Neuronal stem cell (in vitro differentiated cells): Measurements from ENCODE around the gene CD44.

Source experiments
- DNase-seq: peaks from one replicate; pipeline ENCODE4 v3.0.0-alpha.2; 2013; ENCODE audit warnings: low spot score
- H2AFZ ChIP-seq: one replicate; pipeline ENCODE4 v1.6.1; 2013; ENCODE audit warnings: mild to moderate bottlenecking, low read length, inconsistent platforms
- H2AK5ac ChIP-seq: 2 replicates; pipeline ENCODE4 v1.6.1; 2013; ENCODE audit warnings: low read depth, mild to moderate bottlenecking, inconsistent platforms, low read length, moderate library complexity, mixed read lengths
- H2BK120ac ChIP-seq: 2 replicates; pipeline ENCODE4 v1.6.1; 2013; ENCODE audit warnings: low read depth, mild to moderate bottlenecking, inconsistent platforms, low read length, moderate library complexity, mixed read lengths
- H2BK12ac ChIP-seq: one replicate; pipeline ENCODE4 v1.6.1; 2013; ENCODE audit warnings: low read length, inconsistent platforms
- H2BK15ac ChIP-seq: 2 replicates; pipeline ENCODE4 v1.6.1; 2013; ENCODE audit warnings: mild to moderate bottlenecking, low read length, inconsistent platforms, mixed read lengths
- H2BK5ac ChIP-seq: one replicate; pipeline ENCODE4 v1.6.1; 2013; ENCODE audit warnings: inconsistent platforms, mild to moderate bottlenecking, low read length, moderate library complexity
- H3K14ac ChIP-seq: one replicate; pipeline ENCODE4 v1.6.1; 2013; ENCODE audit warnings: low read length, inconsistent platforms
- H3K18ac ChIP-seq: 2 replicates; pipeline ENCODE4 v1.6.1; 2013; ENCODE audit warnings: low read length, inconsistent platforms
- H3K23ac ChIP-seq: 2 replicates; pipeline ENCODE4 v1.6.1; 2013; ENCODE audit warnings: low read depth, mild to moderate bottlenecking, mixed read lengths, low read length, inconsistent platforms; ENCODE audit not compliant: poor library complexity
- H3K27ac ChIP-seq: replicated peaks from 3 replicates; pipeline ENCODE4 v1.5.1; 2013; ENCODE audit warnings: low read length, inconsistent platforms
- H3K27me3 ChIP-seq, 3 experiments: 2 replicates each; pipeline ENCODE4 v1.6.1; 2013; ENCODE audit warnings: low read length in 3 of 3, mild to moderate bottlenecking in 2 of 3, inconsistent platforms in 1 of 3, low read depth in 1 of 3, mixed read lengths in 1 of 3, moderate library complexity in 1 of 3; ENCODE audit not compliant: control insufficient read depth in 3 of 3, insufficient read depth in 3 of 3
- H3K36me3 ChIP-seq, 2 donors: replicated peaks in 1 of 2; 2 replicates each; pipeline ENCODE4 v1.6.1; 2013; ENCODE audit warnings: low read length in 2 of 2; ENCODE audit not compliant: control insufficient read depth in 2 of 2, insufficient read depth in 2 of 2
- H3K4ac ChIP-seq: 2 replicates; pipeline ENCODE4 v1.6.1; 2013; ENCODE audit warnings: inconsistent platforms, mild to moderate bottlenecking, low read length, moderate library complexity
- H3K4me1 ChIP-seq, 2 donors: 1 replicate in 1 of 2; 2 replicates in 1 of 2; pipeline ENCODE4 v1.6.1; 2013; ENCODE audit warnings: low read length in 2 of 2, low read depth in 1 of 2; ENCODE audit not compliant: control insufficient read depth in 2 of 2, insufficient read depth in 1 of 2
- H3K4me2 ChIP-seq: one replicate; pipeline ENCODE4 v1.6.1; 2013; ENCODE audit warnings: mild to moderate bottlenecking, low read length, inconsistent platforms; ENCODE audit not compliant: insufficient read depth, poor library complexity, severe bottlenecking
- H3K4me3 ChIP-seq, 2 donors: 2 replicates each; pipeline ENCODE4 v1.5.1; 2013; ENCODE audit warnings: low read length in 2 of 2, mild to moderate bottlenecking in 2 of 2, inconsistent platforms in 1 of 2, moderate library complexity in 1 of 2
- H3K79me1 ChIP-seq: one replicate; pipeline ENCODE4 v1.6.1; 2013; ENCODE audit warnings: low read depth, mild to moderate bottlenecking, inconsistent platforms, low read length, moderate library complexity
- H3K9ac ChIP-seq: one replicate; pipeline ENCODE4 v1.6.1; 2013; ENCODE audit warnings: mild to moderate bottlenecking, low read depth, low read length, inconsistent platforms; ENCODE audit not compliant: poor library complexity
- H3K9me3 ChIP-seq, 2 donors: replicated peaks in 1 of 2; 2 replicates each; pipeline versions ENCODE3 to v1.6.1; 2013; ENCODE audit warnings: low read length in 2 of 2, mild to moderate bottlenecking in 2 of 2, inconsistent platforms in 1 of 2, low read depth in 1 of 2, mixed read lengths in 1 of 2, moderate library complexity in 1 of 2; ENCODE audit not compliant: control insufficient read depth in 2 of 2, insufficient read depth in 1 of 2
- H4K8ac ChIP-seq: one replicate; pipeline ENCODE4 v1.6.1; 2013; ENCODE audit warnings: low read depth, mild to moderate bottlenecking, inconsistent platforms, low read length, moderate library complexity
- H4K91ac ChIP-seq: one replicate; pipeline ENCODE4 v1.6.1; 2013; ENCODE audit warnings: low read length, low read depth, mild to moderate bottlenecking, inconsistent platforms; ENCODE audit not compliant: poor library complexity
- WGBS, 2 donors: extraction: QIAGEN DNeasy Blood & Tissue Kit; methylation state at CpG; one replicate each; pipeline ENCODE4 v1.1.7; 2013; ENCODE audit warnings: missing lambda C conversion rate in 2 of 2, mixed read lengths in 1 of 2; ENCODE audit not compliant: insufficient read length in 2 of 2, insufficient replicate concordance in 1 of 2; ENCODE audit errors: extremely low coverage in 2 of 2; 5-methylcytosine and 5-hydroxymethylcytosine counted together

The CD44 gene

GRCh38 chr11:35153280-35153679 lies 14.3 kb downstream of the CD44 start:
- Histone ChIP-seq H2BK120ac (no peak overlapping the region), H3K4me3 (no peak overlapping the region), H4K8ac (no peak overlapping the region), H3K79me1 (no peaks in the 10 kb centered on the region), H4K91ac (no peak overlapping the region), H3K27ac (no peak overlapping the region), H3K18ac (no peak overlapping the region), H3K4me2 (no peak overlapping the region), H3K36me3 (no peaks in the 10 kb centered on the region), H2AFZ (no peak overlapping the region), H2AK5ac (no peak overlapping the region), H2BK12ac (no peak overlapping the region), H2BK15ac (no peak overlapping the region), H3K14ac (no peak overlapping the region), H3K9me3 (peaks cover 0 to 3% of the 10 kb centered on the region in 2 donors), H3K4me1 (peaks cover 2 to 12% of the 10 kb centered on the region in 2 donors), H3K9ac (no peak overlapping the region), H2BK5ac (no peak overlapping the region), H3K27me3 (no peaks in the 10 kb centered on the region), H3K23ac (no peak overlapping the region), H3K4ac (no peak overlapping the region)
- no peak for DNase-seq
- WGBS, 2 donors = no CpG with 5 or more reads among the region's 2 CpGs

- Histone ChIP-seq H3K79me1 (no peaks in the 10 kb centered on the region), H3K27ac (no peak overlapping the region), H4K8ac (no peak overlapping the region), H3K36me3 (no peaks in the 10 kb centered on the region), H4K91ac (no peak overlapping the region), H3K4me3 (no peak overlapping the region), H2AFZ (no peak overlapping the region), H3K23ac (no peak overlapping the region), H2BK120ac (no peak overlapping the region), H3K4me2 (no peak overlapping the region), H2BK15ac (no peak overlapping the region), H3K14ac (no peak overlapping the region), H2BK5ac (no peak overlapping the region), H2AK5ac (no peak overlapping the region), H3K9me3 (peaks cover 0 to 3% of the 10 kb centered on the region in 2 donors), H3K4ac (no peak overlapping the region), H3K4me1 (peaks cover 4 to 18% of the 10 kb centered on the region in 2 donors), H2BK12ac (no peak overlapping the region), H3K18ac (no peak overlapping the region), H3K27me3 (no peaks in the 10 kb centered on the region), H3K9ac (no peak overlapping the region)
- DNase-seq = no peak
- WGBS, 2 donors = no CpG with 5 or more reads among the region's 1 CpG
Observed at GRCh38 chr11:35154952-35155351, 16.0 kb downstream of the CD44 start.

GRCh38 chr11:35155677-35156076 lies 16.7 kb downstream of the CD44 start:
- Histone ChIP-seq H3K4me2 (no peak overlapping the region), H2BK15ac (no peak overlapping the region), H3K4me3 (no peak overlapping the region), H3K27me3 (no peaks in the 10 kb centered on the region), H2BK5ac (no peak overlapping the region), H3K36me3 (no peaks in the 10 kb centered on the region), H3K18ac (no peak overlapping the region), H3K9ac (no peak overlapping the region), H3K27ac (no peak overlapping the region), H4K91ac (no peak overlapping the region), H2BK12ac (no peak overlapping the region), H3K4ac (no peak overlapping the region), H4K8ac (no peak overlapping the region), H2AK5ac (no peak overlapping the region), H2BK120ac (no peak overlapping the region), H3K79me1 (no peaks in the 10 kb centered on the region), H3K9me3 (peaks cover 0 to under 1% of the 10 kb centered on the region in 2 donors), H3K4me1 (peaks cover 4 to 18% of the 10 kb centered on the region in 2 donors), H3K14ac (no peak overlapping the region), H3K23ac (no peak overlapping the region), H2AFZ (no peak overlapping the region)
- WGBS, 2 donors = no CpG with 5 or more reads among the region's 5 CpGs
- DNase-seq = no peak

- H3K27me3 ChIP-seq = no peaks in the 10 kb centered on the region
- no peak overlapping the region for H2BK5ac ChIP-seq
- no peak for DNase-seq
- H3K27ac ChIP-seq = no peak overlapping the region
- H2AFZ ChIP-seq = peak overlapping the region; percentile 82
- H3K23ac ChIP-seq = no peak overlapping the region
- H2BK120ac ChIP-seq = no peak overlapping the region
- no peaks in the 10 kb centered on the region for H3K79me1 ChIP-seq
- no peaks in the 10 kb centered on the region for H3K9me3 ChIP-seq
- H3K4ac ChIP-seq = no peak overlapping the region
- H3K14ac ChIP-seq = no peak overlapping the region
- no peak overlapping the region for H2AK5ac ChIP-seq
- no CpG with 5 or more reads among the region's 12 CpGs for WGBS, 2 donors
- no peak overlapping the region for H3K4me2 ChIP-seq
- no peak overlapping the region for H2BK12ac ChIP-seq
- H3K18ac ChIP-seq = no peak overlapping the region
- peak overlapping the region in 1 of 2 donors; percentile 42 for H3K4me3 ChIP-seq
- H2BK15ac ChIP-seq = no peak overlapping the region
- no peak overlapping the region for H4K8ac ChIP-seq
- no peaks in the 10 kb centered on the region for H3K36me3 ChIP-seq
- peaks cover 3 to 9% of the 10 kb centered on the region in 2 donors for H3K4me1 ChIP-seq
- no peak overlapping the region for H4K91ac ChIP-seq
- no peak overlapping the region for H3K9ac ChIP-seq
Observed at GRCh38 chr11:35157814-35158700, 19.1 kb downstream of the CD44 start.
